GM19240 (cell line): ENCODE results near the gene MPEG1.

Source experiments
- DNase-seq: peaks from one replicate; pipeline ENCODE4 v3.0.0; 2011; ENCODE audit warnings: low spot score; ENCODE audit not compliant: insufficient read length

The MPEG1 gene, protein sequence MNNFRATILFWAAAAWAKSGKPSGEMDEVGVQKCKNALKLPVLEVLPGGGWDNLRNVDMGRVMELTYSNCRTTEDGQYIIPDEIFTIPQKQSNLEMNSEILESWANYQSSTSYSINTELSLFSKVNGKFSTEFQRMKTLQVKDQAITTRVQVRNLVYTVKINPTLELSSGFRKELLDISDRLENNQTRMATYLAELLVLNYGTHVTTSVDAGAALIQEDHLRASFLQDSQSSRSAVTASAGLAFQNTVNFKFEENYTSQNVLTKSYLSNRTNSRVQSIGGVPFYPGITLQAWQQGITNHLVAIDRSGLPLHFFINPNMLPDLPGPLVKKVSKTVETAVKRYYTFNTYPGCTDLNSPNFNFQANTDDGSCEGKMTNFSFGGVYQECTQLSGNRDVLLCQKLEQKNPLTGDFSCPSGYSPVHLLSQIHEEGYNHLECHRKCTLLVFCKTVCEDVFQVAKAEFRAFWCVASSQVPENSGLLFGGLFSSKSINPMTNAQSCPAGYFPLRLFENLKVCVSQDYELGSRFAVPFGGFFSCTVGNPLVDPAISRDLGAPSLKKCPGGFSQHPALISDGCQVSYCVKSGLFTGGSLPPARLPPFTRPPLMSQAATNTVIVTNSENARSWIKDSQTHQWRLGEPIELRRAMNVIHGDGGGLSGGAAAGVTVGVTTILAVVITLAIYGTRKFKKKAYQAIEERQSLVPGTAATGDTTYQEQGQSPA

DNA sequence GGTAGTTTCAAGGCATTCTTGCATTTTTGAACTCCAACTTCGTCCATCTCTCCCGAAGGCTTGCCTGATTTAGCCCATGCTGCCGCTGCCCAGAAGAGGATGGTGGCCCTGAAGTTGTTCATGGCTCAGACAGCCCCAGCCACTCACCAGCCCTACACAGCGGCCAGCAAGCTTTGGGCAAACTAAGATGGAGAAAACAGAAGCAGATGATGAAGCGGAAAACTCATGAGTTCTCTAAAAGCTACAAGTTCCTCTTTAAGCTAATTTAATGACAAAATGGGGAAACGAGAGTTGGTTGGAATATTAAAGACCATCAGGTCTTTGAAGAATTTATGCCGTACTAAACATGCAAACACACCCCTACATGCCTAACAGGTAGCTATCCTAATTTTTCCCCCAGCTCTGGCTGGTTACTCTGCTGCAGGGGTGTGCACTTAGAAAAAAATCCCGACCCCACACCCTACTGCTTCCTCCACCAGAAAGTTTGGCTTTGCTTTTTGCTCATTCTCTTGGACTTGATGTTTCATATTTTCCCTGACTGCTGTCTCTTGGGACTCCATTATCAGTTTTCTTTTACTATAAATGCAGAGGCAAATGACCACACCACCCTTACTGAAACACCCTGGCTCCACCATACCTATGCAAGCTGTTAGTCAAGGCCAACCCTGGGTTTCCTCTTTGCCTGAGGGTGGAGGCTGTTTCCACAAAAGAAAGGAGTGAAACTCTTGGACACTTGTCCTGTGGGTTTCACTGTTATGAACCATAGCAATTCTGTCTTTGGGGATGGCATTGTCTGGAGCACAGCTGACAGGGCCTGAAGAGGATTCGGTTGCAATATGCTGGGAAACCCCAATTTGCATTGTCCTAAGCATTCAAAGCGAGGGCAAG is at the start of gene MPEG1:
TSS of gene MPEG1 (minus strand) at position 184 of the 888 bp plus-strand sequence. CDS start at position 122, 62 bp downstream.
- DNase-seq: no peak

GRCh38 chr11:59262177-59262818 is 49.6 kb upstream of the MPEG1 start:
- DNase-seq: no peak

GRCh38 chr11:59261150-59261549 is 48.4 kb upstream of the MPEG1 start:
- no peak for DNase-seq

DNA sequence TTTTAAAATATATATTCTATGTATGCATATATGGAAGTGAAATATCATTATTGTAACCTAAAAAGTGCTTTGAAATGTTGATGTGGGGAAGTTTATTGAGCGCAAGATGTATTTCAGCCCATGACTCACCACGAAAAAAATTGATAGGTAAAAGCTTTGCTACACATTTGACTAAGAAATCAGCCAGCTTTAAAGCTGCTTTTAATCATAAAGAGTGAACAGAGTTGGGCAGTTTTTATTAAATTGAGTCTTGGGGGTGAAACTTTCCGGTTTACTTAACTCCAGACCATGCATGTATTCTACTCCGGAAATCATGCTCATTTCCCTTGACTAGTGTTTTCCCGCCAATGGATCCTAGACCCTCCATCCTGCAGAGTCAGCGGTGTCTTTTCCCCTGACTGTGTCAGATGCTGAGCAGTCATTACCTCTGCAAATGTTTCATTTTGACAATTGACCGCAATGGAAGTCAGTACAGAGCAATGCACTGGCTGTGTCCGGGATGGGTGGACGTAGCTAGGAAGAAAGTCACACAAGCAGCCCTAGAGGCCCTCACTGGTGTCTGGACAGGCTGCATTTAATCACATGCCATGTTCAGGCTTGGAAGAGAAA is 47.2 kb upstream of the MPEG1 start:
- no peak for DNase-seq

- DNase-seq: no peak
Measured at GRCh38 chr11:59259047-59259446, 46.3 kb upstream of the MPEG1 start.

DNA sequence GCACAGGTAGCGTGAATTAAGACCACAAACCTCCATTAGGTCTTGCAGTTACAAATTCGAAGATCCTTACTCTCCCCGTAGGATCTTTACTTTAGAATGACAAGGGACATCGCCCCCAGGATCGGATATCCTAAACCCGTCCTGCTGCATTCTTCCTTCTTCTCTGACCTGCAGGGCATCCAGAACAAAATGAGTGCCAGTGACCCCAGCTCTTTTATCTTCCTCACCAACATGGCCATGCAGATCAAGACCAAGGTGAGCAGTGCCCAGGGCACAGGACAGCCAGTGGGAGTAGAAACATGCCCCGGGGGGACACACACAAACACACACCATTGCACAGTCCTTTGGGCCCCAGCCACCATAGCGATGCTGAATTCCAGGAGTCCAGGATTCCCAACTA is 42.6 kb upstream of the MPEG1 start:
- DNase-seq: no peak

- no peak for DNase-seq
Measured at GRCh38 chr11:59254286-59254685, 41.6 kb upstream of the MPEG1 start.

DNA sequence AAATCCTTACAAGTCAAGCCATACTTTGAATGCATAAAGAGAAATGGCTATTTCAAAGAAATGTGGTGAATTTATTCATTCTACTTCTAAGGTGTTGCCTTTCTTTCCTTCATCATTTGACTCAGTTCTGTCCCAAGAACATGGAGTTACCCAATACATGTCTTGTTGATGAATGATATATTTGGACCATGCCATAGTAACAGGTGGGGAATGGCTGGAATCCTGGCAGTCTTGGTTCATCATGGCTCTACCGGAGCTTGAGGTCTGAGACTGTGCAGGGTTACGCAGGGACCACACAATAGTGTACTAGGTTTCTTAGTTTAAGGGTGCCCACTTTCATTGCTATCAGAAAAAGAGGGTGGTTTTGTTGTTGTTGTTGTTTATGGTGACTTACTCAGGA is 40.3 kb upstream of the MPEG1 start:
- no peak for DNase-seq

- no peak for DNase-seq
Measured at GRCh38 chr11:59249535-59249934, 36.8 kb upstream of the MPEG1 start.

DNA sequence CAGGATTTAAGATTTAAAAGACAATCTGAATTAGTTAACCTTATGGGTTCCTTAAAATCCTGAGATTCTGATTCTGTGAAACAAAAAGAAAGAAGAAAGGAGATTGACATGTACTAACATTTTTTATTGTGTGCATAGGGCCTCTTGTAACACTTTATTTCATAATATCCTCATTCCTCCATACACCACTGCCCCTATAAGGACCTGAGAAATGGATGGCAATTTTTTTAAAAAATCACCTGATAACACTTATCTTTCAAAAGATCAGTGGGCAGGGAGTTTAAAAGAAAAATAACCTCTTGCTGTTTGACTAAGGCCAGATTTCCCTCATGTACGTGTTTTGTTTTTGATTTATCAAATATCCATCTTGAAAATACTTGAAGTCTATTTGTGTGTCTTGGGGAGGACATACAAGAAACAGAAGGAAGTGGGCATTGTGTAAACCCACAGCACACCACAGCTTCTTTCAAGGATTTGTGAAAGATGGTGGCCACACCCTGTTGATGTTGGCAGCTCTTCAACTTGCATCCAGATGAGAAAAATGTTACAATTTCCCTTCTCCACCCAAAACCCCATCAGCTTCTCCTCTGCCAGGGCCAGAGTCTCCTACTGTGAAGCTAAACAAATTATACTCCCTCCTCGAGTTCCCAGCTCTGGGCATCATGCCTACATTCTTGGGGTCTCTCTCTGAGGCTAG is 35.0 kb upstream of the MPEG1 start:
- DNase-seq: no peak

DNA sequence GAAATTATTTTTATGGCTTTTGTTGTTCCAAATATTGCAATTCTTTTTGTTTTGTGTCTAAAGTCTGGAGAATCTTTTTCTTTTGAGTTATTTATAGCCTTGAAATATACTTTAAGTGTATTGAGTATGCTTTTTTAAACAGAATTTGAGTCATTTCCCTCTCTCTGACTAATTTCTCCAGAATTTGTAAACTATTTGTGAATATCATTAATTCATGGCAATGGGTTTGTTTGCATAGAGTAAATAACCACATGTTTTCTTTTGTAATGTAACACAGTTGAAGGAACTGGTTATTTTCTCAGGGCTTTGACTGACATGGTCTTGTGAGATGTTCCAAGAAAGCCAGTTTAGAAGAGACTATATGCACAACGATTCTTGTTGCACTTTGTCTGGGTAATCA is 30.9 kb upstream of the MPEG1 start:
- DNase-seq: no peak

- no peak for DNase-seq
Measured at GRCh38 chr11:59240322-59240721, 27.6 kb upstream of the MPEG1 start.

- DNase-seq: no peak
Measured at GRCh38 chr11:59226396-59226795, 13.7 kb upstream of the MPEG1 start.

GRCh38 chr11:59225017-59225416 is 12.3 kb upstream of the MPEG1 start:
- no peak for DNase-seq

DNA sequence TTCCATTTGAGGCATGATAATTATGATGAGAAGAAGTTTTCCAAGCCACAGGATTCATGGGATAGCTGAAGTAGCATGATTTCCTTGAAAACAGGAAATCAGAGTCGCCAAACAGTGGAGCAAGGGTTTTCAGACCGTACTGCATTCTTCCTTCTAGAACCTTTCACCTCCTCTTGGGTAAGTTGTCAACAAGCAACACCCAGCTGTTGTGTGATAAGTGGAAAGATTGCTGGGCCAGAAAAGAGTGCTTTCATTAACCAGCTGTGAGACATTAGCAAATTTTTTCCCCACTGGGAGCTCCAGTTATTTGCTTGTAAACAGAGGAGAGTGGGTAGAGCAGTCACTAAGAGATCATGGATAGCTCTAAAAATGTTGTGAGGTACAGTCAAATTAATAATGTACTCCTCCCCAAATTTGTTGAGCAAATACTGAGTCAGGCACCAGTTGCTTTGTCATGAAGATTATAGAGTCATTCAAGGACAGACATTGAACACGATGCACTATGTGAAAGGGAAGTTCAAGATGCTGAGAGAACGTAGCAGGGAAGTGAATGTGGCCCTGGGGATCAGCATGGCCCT is 11.7 kb upstream of the MPEG1 start:
- no peak for DNase-seq

DNA sequence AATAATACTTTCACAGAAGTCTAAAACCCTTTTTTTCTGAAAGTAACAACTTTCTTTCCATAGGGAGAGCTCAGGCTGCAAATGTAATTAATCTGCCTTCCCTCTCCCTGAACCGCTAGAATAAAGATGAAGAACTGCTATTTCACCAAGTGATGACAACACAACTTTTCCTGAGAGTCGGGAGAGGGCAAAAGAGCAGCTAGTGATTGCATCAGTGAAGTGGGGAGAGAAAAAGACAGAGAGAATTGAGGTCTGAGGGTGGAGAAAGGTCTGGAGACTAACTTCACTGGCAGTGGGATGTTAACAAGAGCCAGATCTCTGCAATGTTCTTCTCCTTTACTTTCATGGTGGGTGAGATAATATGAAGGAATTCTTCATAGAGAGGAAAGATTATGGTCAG is 10.9 kb upstream of the MPEG1 start:
- DNase-seq: no peak

DNA sequence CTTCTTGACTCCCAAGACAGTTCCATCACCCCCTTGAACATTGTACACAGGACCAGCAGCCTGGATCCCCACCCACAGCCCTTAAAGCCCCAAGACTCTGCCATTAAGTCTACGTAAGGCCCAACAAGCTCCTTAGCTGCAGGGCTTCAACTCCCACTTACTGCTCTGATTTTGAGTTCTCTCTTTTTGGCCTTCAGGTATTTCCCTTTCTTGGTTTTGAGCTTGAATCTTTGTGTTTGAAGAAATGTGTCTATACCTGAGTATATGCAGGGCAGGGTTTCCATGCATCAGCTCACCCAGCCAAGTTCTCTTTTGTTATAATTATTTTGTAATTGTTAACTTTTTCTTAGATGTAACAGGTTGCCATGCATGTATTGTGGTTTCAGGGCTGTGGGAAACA is 10.4 kb upstream of the MPEG1 start:
- no peak for DNase-seq

DNA sequence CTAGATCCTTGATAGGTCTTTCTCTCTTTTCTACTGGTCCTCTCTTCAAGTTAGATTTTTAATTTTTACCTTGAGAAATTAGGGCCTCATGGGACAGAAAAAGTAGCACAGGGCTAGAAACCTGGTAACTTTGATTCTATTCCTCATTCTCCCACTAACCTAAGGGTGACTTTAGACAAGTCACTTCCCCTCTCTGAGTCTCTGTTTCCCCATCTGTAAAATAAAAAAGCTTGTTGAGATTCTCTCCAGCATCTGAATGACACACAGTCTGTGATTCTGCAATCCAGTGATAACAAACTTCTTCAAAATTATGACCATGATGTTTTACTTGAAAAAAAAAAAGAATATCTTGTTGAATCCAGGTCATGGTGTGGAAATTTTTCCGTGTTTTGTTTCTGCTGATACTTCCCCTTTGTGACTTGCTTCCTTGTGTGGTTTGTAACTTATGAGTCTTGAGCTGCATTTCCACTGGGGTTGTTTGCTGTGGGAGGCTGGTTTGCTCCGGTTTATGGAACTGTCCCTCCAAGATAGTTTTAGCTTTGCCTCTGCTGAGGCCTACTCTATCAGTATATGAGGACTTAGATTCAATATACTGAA is 9.8 kb upstream of the MPEG1 start:
- no peak for DNase-seq

DNA sequence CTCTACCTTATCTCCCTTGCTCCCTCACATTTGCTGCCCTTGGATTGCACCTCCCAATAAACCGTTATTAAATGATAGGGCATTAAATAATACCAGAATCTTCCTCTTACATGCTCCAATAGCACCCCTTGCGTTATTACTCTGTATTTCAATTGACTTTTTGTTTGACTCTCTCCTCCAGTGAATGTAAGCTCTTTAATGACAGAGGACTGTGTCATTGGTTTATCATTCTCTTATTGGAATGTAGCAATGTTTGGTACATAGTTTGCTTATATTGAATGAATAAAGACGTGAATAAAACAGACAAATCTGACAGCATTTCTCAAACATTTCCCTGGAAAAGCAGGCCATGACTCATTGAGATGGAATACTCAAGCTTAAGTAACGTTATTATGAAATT is 8.7 kb upstream of the MPEG1 start:
- DNase-seq: no peak

GRCh38 chr11:59219836-59220235 is 7.1 kb upstream of the MPEG1 start:
- no peak for DNase-seq
